ENCODE data around the gene NPDC1. TPM values are rescaled to one million over a fixed set of nuclear protein-coding genes. Genes with fewer than 3 reads are reported as not detected.

The NPDC1 gene
- total RNA-seq, 1 donor from 2014 or later: 36.0 TPM

GRCh38 chr9:137062384-137062783, 16.4 kb upstream of the NPDC1 start:
- Mint-ChIP-seq H3K27ac (no peak overlapping the region), H3K9me3 (no peaks in the 10 kb centered on the region), H3K27me3 (ENCODE audit: low read depth) (no peaks in the 10 kb centered on the region), H3K4me1 (ENCODE audit: low read depth) (peaks cover 2% of the 10 kb centered on the region), H3K4me3 (ENCODE audit: low read depth) (no peak overlapping the region), H3K36me3 (ENCODE audit: low read depth) (peaks cover 4% of the 10 kb centered on the region)
- no peak for DNase-seq (ENCODE audit: low spot score)
- intact Hi-C loops (cut with micrococcal nuclease): no loop called here

GRCh38 chr9:137058521-137059234, 12.7 kb upstream of the NPDC1 start:
- Mint-ChIP-seq H3K4me1 (ENCODE audit: low read depth) (no peaks in the 10 kb centered on the region), H3K9me3 (no peaks in the 10 kb centered on the region), H3K27ac (no peak overlapping the region)

GRCh38 chr9:137057545-137057944, 11.6 kb upstream of the NPDC1 start:
- H3K36me3 Mint-ChIP-seq (ENCODE audit: low read depth): no peaks in the 10 kb centered on the region
- peaks cover 6% of the 10 kb centered on the region for H3K27me3 Mint-ChIP-seq (ENCODE audit: low read depth)

More at GRCh38 chr9:137058521-137059234, 12.7 kb upstream of the NPDC1 start:
- Mint-ChIP-seq H3K27me3 (ENCODE audit: low read depth) (peaks cover 2% of the 10 kb centered on the region), H3K36me3 (ENCODE audit: low read depth) (no peaks in the 10 kb centered on the region), H3K4me3 (ENCODE audit: low read depth) (no peak overlapping the region)
- DNase-seq (ENCODE audit: low spot score): no peak
- intact Hi-C loops (cut with micrococcal nuclease): no loop called here

GRCh38 chr9:137056739-137057415, 10.9 kb upstream of the NPDC1 start:
- Mint-ChIP-seq H3K4me3 (ENCODE audit: low read depth) (no peak overlapping the region), H3K4me1 (ENCODE audit: low read depth) (no peaks in the 10 kb centered on the region), H3K36me3 (ENCODE audit: low read depth) (no peaks in the 10 kb centered on the region), H3K27me3 (ENCODE audit: low read depth) (peaks cover 7% of the 10 kb centered on the region), H3K9me3 (no peaks in the 10 kb centered on the region), H3K27ac (no peak overlapping the region)
- intact Hi-C loops (cut with micrococcal nuclease): no loop called here
- DNase-seq (ENCODE audit: low spot score): no peak

More at GRCh38 chr9:137057545-137057944, 11.6 kb upstream of the NPDC1 start:
- no peak overlapping the region for H3K27ac Mint-ChIP-seq
- no peak for DNase-seq (ENCODE audit: low spot score)
- intact Hi-C loops (cut with micrococcal nuclease): no loop called here
- no peaks in the 10 kb centered on the region for H3K9me3 Mint-ChIP-seq
- H3K4me1 Mint-ChIP-seq (ENCODE audit: low read depth): no peaks in the 10 kb centered on the region
- H3K4me3 Mint-ChIP-seq (ENCODE audit: low read depth): no peak overlapping the region

- DNase-seq (ENCODE audit: low spot score): no peak
- intact Hi-C loops (cut with micrococcal nuclease): no loop called here
- H3K4me3 Mint-ChIP-seq (ENCODE audit: low read depth): no peak overlapping the region
- H3K9me3 Mint-ChIP-seq: no peaks in the 10 kb centered on the region
- no peaks in the 10 kb centered on the region for H3K4me1 Mint-ChIP-seq (ENCODE audit: low read depth)
- H3K27me3 Mint-ChIP-seq (ENCODE audit: low read depth): peaks cover 7% of the 10 kb centered on the region
- no peaks in the 10 kb centered on the region for H3K36me3 Mint-ChIP-seq (ENCODE audit: low read depth)
- no peak overlapping the region for H3K27ac Mint-ChIP-seq
Observed at GRCh38 chr9:137055385-137056364, 9.7 kb upstream of the NPDC1 start.

- H3K36me3 Mint-ChIP-seq (ENCODE audit: low read depth): no peaks in the 10 kb centered on the region
- H3K4me1 Mint-ChIP-seq (ENCODE audit: low read depth): no peaks in the 10 kb centered on the region
- H3K4me3 Mint-ChIP-seq (ENCODE audit: low read depth): no peak overlapping the region
- DNase-seq (ENCODE audit: low spot score): no peak
- peaks cover 7% of the 10 kb centered on the region for H3K27me3 Mint-ChIP-seq (ENCODE audit: low read depth)
- intact Hi-C loops (cut with micrococcal nuclease): no loop called here
- no peaks in the 10 kb centered on the region for H3K9me3 Mint-ChIP-seq
- H3K27ac Mint-ChIP-seq: no peak overlapping the region
Observed at GRCh38 chr9:137054932-137055384, 9.0 kb upstream of the NPDC1 start.

- H3K27me3 Mint-ChIP-seq (ENCODE audit: low read depth): peaks cover 13% of the 10 kb centered on the region
- no peaks in the 10 kb centered on the region for H3K4me1 Mint-ChIP-seq (ENCODE audit: low read depth)
- no peaks in the 10 kb centered on the region for H3K36me3 Mint-ChIP-seq (ENCODE audit: low read depth)
- no peak within 1 kb of the TSS for H3K27ac Mint-ChIP-seq
- H3K9me3 Mint-ChIP-seq: no peaks in the 10 kb centered on the region
- no peak within 1 kb of the TSS for H3K4me3 Mint-ChIP-seq (ENCODE audit: low read depth)
- peak; percentile 26 for DNase-seq (ENCODE audit: low spot score)
- intact Hi-C loops (cut with micrococcal nuclease): no loop called here
Observed at GRCh38 chr9:137053944-137054931, 8.3 kb upstream of the NPDC1 start, which contains the start of gene ENTPD2. ENTPD2 (minus strand) TSS chr9:137054061; CDS start chr9:137053997, 64 bp downstream.

GRCh38 chr9:137052998-137053943, 7.3 kb upstream of the NPDC1 start:
- H3K36me3 Mint-ChIP-seq (ENCODE audit: low read depth): no peaks in the 10 kb centered on the region
- DNase-seq (ENCODE audit: low spot score): no peak
- no peak overlapping the region for H3K4me3 Mint-ChIP-seq (ENCODE audit: low read depth)
- no peaks in the 10 kb centered on the region for H3K9me3 Mint-ChIP-seq
- intact Hi-C loops (cut with micrococcal nuclease): no loop called here
- peaks cover 15% of the 10 kb centered on the region for H3K27me3 Mint-ChIP-seq (ENCODE audit: low read depth)
- H3K4me1 Mint-ChIP-seq (ENCODE audit: low read depth): no peaks in the 10 kb centered on the region
- H3K27ac Mint-ChIP-seq: no peak overlapping the region

- Mint-ChIP-seq H3K4me1 (ENCODE audit: low read depth) (no peaks in the 10 kb centered on the region), H3K4me3 (ENCODE audit: low read depth) (no peak overlapping the region), H3K27ac (no peak overlapping the region), H3K9me3 (no peaks in the 10 kb centered on the region), H3K27me3 (ENCODE audit: low read depth) (peaks cover 22% of the 10 kb centered on the region), H3K36me3 (ENCODE audit: low read depth) (no peaks in the 10 kb centered on the region)
- intact Hi-C loops (cut with micrococcal nuclease): no loop called here
- no peak for DNase-seq (ENCODE audit: low spot score)
Observed at GRCh38 chr9:137052293-137052692, 6.3 kb upstream of the NPDC1 start.

GRCh38 chr9:137051145-137051724, 5.3 kb upstream of the NPDC1 start:
- intact Hi-C loops (cut with micrococcal nuclease): no loop called here
- Mint-ChIP-seq H3K36me3 (ENCODE audit: low read depth) (no peaks in the 10 kb centered on the region), H3K4me1 (ENCODE audit: low read depth) (no peaks in the 10 kb centered on the region), H3K9me3 (no peaks in the 10 kb centered on the region), H3K27ac (no peak overlapping the region), H3K27me3 (ENCODE audit: low read depth) (peaks cover 29% of the 10 kb centered on the region), H3K4me3 (ENCODE audit: low read depth) (no peak overlapping the region)
- no peak for DNase-seq (ENCODE audit: low spot score)

- Mint-ChIP-seq H3K4me3 (ENCODE audit: low read depth) (no peak overlapping the region), H3K9me3 (no peaks in the 10 kb centered on the region), H3K4me1 (ENCODE audit: low read depth) (no peaks in the 10 kb centered on the region), H3K27me3 (ENCODE audit: low read depth) (peaks cover 29% of the 10 kb centered on the region), H3K36me3 (ENCODE audit: low read depth) (no peaks in the 10 kb centered on the region), H3K27ac (no peak overlapping the region)
- intact Hi-C loops (cut with micrococcal nuclease): no loop called here
- no peak for DNase-seq (ENCODE audit: low spot score)
Observed at GRCh38 chr9:137050570-137050969, 4.6 kb upstream of the NPDC1 start.
